ENCODE measurements around the gene SMYD3. TPM values are rescaled to one million over a fixed set of nuclear protein-coding genes. Genes with fewer than 3 reads are reported as not detected.

Gene SMYD3
- total RNA-seq, 2 donors from 2014 or later: 13.5 to 20.8 TPM

DNA sequence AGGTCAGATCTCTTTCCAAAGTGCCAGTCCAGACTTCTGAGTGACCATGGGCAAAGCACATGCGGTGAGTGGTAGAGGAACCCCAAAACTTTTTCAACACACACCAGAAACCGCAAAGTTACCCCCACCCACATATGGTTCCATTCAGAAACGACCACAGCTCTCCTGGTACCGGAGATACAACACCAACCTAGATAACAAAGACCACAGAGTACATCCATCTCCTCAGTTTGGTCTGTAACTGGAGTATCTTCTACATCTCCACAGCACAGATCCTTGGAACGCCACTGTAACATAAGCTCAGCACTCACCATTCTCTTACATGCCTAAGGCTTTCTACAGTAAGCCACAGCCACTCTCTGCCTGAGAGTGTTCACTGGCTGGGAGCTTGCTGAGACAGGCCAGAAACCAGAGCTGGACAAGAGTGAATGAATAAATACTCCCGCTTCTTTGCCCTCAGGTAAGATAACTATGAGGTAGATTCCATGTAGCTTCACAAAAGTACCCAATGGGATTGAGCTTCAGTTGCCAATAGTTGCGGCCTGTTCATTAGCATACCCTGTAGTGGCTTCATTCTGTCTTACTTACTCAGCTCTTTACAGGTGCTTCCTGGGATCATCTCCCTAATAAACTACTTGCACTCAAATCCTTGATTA lies 81.8 kb downstream of the SMYD3 start:
- DNase-seq: no peak
- Histone ChIP-seq H3K27me3 (no peaks in the 10 kb centered on the region), H3K36me3 (replicated peaks in 1 of 2; ENCODE audit: insufficient read depth in 1 of 2, low read depth in 2 of 2) (no peaks in the 10 kb centered on the region), H3K4me1 (no peaks in the 10 kb centered on the region), H3K27ac (no peak overlapping the region), H3K4me3 (no peak overlapping the region), H3K9me3 (no peaks in the 10 kb centered on the region)
- intact Hi-C loops (cut with DNase I): no loop called here
- WGBS, 2 donors: 91 to 97% methylated on average over 7 of the region's 7 CpGs
- TF ChIP-seq POLR2A (IDR thresholded peaks at IDR 0.05): no peak
- TF ChIP-seq, protein P1, sequence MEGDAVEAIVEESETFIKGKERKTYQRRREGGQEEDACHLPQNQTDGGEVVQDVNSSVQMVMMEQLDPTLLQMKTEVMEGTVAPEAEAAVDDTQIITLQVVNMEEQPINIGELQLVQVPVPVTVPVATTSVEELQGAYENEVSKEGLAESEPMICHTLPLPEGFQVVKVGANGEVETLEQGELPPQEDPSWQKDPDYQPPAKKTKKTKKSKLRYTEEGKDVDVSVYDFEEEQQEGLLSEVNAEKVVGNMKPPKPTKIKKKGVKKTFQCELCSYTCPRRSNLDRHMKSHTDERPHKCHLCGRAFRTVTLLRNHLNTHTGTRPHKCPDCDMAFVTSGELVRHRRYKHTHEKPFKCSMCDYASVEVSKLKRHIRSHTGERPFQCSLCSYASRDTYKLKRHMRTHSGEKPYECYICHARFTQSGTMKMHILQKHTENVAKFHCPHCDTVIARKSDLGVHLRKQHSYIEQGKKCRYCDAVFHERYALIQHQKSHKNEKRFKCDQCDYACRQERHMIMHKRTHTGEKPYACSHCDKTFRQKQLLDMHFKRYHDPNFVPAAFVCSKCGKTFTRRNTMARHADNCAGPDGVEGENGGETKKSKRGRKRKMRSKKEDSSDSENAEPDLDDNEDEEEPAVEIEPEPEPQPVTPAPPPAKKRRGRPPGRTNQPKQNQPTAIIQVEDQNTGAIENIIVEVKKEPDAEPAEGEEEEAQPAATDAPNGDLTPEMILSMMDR (IDR thresholded peaks at IDR 0.05): no peak
- ATAC-seq: no peak

DNA sequence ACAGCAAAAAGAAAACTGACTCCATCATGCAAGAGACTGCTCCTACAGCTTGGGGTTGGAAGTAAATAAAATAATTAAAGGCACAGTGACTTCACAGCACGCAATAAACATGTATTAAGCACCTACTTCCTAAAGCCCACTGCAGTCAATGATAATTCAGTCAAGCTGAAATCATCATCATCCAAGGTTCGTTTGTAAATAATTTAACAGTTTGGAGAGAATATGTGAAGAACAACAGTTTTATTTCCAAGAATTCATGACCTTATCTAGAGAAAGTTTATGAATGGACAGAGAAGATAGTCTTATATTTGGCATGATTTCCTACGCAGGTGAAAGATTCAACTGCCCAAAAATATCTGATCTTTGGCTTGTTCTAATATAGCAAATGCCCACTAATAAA lies 86.8 kb downstream of the SMYD3 start:
- no peak for TF ChIP-seq POLR2A (IDR thresholded peaks at IDR 0.05)
- TF ChIP-seq, protein P1 (IDR thresholded peaks at IDR 0.05): no peak
- Histone ChIP-seq H3K36me3 (replicated peaks in 1 of 2; ENCODE audit: insufficient read depth in 1 of 2, low read depth in 2 of 2) (no peaks in the 10 kb centered on the region), H3K27me3 (no peaks in the 10 kb centered on the region), H3K4me1 (no peaks in the 10 kb centered on the region), H3K4me3 (no peak overlapping the region), H3K27ac (no peak overlapping the region), H3K9me3 (peaks cover 0 to 4% (median 0%) of the 10 kb centered on the region in 3 donors)
- ATAC-seq: no peak
- intact Hi-C loops (cut with DNase I): no loop called here
- 64 to 79% methylated on average over 3 of the region's 3 CpGs for WGBS, 2 donors
- no peak for DNase-seq

DNA sequence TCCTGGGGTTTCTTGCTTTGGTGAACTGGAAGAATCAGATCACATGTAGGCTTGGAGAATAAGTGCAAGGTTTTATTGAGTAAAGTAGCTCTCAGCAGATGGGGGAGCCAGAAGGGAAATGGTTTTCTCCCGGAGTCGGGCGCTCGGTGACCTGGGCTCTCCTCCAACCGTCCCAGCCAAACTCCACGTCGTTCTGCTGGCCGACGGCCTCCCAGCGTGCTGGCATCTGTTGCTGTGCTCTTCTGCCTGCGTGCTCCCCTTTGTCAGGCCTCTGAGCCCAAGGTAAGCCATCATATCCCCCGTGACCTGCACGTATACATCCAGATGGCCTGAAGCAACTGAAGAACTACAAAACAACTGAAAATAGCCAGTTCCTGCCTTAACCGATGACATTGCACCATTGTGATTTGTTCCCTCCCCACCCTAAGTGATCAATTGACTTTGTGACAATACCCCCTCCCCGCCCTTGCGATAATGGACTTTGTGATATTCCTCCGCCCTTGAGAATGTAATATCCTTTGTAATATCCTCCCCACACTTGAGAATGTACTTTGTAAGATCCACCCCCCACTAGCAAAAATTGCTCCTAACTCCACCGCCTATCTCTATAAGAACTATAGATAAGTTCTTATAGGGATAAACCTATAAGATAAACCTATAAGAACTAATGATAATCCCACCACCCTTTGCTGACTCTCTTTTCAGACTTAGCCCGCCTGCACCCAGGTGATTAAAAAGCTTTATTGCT lies 88.3 kb downstream of the SMYD3 start:
- 93 to 97% methylated on average over 19 of the region's 19 CpGs for WGBS, 2 donors
- no peaks in the 10 kb centered on the region for H3K4me1 ChIP-seq
- intact Hi-C loops (cut with DNase I): no loop called here
- H3K9me3 ChIP-seq: peaks cover 0 to 4% (median 0%) of the 10 kb centered on the region in 3 donors
- TF ChIP-seq POLR2A (IDR thresholded peaks at IDR 0.05): no peak
- TF ChIP-seq, protein P1 (IDR thresholded peaks at IDR 0.05): no peak
- H3K27me3 ChIP-seq: no peaks in the 10 kb centered on the region
- H3K27ac ChIP-seq: no peak overlapping the region
- DNase-seq (no peak), ATAC-seq (no peak)
- H3K4me3 ChIP-seq: no peak overlapping the region
- H3K36me3 ChIP-seq (replicated peaks in 1 of 2; ENCODE audit: insufficient read depth in 1 of 2, low read depth in 2 of 2): no peaks in the 10 kb centered on the region

DNA sequence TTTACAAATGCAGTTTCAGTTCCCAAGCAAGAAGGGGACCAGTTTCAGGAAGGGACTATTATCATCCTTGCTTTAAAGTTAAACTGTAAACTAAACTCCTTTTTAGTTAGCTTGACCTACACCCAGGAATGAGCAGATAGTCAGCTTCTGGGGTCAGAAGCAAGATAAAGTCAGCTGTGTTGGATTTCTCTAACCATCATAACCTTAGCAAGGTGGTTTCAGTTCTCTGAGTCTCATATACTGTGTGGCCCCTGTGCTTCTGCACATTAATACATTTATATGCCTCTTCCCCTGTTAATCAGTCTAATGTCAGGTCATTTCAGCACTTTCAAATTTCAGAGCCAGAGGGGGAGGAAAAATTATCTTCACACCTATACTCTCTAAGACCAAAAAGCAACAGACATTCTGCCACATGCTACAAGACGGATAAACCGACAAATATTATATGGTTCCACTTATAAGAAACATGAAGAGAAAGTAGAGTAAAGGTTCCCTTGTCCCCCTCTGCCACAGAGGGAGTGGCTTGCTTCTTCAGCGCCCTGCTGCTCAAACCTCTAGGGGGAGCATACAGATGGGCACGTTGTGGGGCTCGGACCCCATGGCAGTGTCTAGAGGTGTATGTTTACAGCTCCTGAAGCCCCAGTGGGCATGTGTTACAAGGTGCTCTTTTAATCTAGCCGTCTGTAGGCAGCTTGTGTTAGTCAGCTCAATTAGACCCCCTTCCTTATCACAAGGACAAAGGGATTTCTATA lies 89.1 kb downstream of the SMYD3 start:
- no peak for DNase-seq
- WGBS, 2 donors: 92 to 94% methylated on average over 6 of the region's 6 CpGs
- no peak for ATAC-seq
- H3K4me3 ChIP-seq: no peak overlapping the region
- H3K36me3 ChIP-seq (replicated peaks in 1 of 2; ENCODE audit: insufficient read depth in 1 of 2, low read depth in 2 of 2): no peaks in the 10 kb centered on the region
- H3K27me3 ChIP-seq: no peaks in the 10 kb centered on the region
- TF ChIP-seq, protein P1 (IDR thresholded peaks at IDR 0.05): no peak
- TF ChIP-seq POLR2A (IDR thresholded peaks at IDR 0.05): no peak
- intact Hi-C loops (cut with DNase I): no loop called here
- peaks cover 0 to 4% (median 0%) of the 10 kb centered on the region in 3 donors for H3K9me3 ChIP-seq
- H3K27ac ChIP-seq: no peak overlapping the region
- H3K4me1 ChIP-seq: no peaks in the 10 kb centered on the region
